Stimulated activated CD8-positive, alpha-beta memory T cell treated with anti-CD3 and anti-CD28 coated beads, Interleukin-7, amount 100 ng/mL, for 24 hours (primary cell): ENCODE results near the gene CSHL1.

Experiments
- DNase-seq: peaks from one replicate; pipeline ENCODE4 v3.0.0-alpha.2; 2020; ENCODE audit warnings: low read depth

The CSHL1 gene

DNA sequence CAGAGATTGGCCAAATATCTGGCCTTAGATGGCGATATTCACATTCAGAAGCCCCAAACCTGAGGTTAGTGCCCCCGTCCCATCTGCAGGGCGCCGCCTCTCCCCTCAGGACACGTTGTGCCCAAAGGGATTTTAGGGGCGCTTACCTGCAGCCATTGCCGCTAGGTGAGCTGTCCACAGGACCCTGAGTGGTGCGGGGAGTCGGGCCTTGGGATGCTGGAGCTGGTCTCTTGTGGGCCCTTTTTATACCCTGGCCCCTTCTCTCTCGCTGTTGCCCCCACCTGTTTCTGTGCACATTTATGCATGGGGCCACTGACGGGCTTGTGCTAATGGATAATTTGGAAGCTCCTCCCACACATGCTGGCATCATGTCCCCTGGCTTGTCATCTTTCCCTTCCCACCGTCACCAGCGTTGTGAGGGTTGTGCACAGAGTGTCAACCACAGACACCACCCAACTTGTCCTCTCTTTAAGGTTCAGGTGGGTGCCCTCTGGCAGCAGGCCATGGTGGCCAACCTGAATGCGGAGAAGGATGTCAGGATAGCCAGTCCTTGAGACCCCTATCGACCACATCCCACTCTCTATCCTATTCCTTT lies at the start of gene CSHL1:
TSS of gene CSHL1 (minus strand) at position 218 of the 595 bp plus-strand sequence. CDS start at position 156, 62 bp downstream.
- DNase-seq, result no peak

DNA sequence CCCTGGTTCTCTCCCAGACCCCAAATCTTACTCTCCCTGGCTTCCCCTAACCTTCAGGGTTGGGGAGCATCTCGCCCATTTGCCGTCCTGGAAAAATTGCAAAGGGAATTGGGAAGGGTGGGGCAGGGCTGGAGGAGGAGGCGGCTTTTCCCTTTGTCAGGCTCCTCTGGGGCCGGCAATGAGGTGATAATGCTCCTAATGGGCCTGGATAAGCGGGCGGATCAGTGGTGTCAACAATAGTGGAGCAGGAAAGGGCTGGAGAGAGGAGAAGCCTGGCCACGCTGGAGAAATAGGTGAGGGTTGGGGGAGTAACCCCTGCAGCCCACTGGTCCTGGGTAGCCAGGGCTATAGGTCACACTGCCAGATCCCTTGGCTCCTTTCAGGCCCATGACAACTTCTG lies 49.4 kb upstream of the CSHL1 start:
- DNase-seq, result no peak

DNA sequence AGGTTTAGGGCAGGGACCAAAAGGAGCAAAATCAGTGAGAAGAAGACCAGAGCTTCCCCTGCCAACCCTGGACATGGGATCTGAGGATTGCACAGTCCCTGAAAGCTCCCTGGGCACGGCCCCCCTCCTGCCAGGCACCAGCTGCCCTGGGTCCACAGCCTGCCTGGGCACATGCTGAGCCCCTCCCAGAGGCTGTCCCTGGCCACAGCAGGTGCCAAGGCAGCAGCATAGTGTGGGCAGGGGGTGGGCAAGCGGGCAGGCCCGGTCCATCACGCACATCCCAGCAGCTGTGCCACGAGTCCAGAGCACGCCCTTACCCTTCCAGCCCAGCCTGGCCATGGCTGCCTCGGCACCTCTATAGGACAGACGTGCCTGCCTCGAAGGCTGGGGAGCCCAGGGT lies 48.9 kb upstream of the CSHL1 start:
- DNase-seq, result no peak

DNA sequence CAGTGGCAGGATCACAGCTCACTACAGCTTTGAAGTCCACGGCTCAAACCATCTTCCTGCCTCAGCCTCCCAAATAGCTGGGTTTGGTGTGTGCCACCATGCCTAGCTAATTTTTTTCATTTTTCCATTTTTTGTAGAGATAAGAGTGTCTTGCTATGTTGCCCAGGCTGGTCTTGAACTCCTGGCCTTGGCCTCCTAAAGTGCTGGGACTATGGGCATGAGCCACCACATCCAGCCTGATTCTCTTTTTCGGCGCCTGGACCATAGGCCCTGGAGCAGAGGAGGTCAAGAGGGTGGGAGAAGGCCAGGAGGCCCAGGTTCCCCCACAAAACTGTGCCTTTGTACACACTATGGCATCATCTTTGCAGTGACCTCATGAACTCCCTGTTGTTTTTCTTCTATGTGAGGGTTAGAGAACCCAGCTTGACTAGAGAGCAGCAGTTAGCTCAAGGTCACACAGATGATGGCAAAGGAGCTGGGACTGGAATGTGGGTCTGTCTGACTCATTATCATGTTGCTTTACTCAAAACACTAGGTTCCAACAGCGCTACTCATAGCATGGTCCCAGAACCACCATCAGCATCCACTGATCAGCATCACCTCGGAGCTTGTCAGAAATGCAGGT lies 45.4 kb upstream of the CSHL1 start:
- no peak for DNase-seq

DNA sequence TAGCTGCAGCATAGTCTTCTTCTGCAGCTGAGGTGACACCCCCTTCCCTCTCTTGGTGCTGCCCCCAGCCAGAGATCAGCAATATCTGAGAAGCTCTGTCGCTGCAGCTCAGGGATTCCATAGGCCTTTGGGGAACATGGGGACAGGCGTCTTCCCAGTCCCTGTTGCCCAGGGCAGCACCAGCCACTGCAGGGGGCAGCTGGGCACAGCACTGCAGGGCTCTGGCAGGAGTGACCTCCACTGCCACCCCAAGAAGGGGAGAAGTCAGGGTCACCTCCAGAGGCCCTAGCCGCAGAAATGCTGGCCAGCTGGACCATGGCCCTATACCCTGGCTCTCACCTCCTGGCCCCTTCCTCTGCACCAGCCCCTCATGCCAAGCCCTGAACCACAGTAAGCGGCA lies 44.7 kb upstream of the CSHL1 start:
- DNase-seq, result no peak

DNA sequence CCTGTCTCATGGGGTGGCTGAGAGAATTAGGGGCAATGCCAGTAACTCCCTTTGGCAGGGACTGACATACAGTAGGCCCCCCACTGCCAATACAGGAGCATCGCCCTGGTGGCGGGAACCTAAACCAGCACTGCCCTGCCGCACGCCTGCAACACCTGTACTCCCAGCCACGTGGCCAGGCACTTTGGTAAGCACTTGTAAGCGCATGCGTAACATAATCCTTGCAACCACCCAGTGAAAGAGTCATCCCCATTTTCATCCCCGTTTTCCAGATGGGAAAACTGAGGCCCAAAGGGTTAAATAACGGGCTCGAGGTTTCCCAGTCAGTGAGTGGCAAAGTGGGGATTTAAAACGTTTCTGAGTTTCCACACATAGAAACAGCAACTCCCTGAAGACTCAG lies 44.2 kb upstream of the CSHL1 start:
- DNase-seq, result no peak

DNA sequence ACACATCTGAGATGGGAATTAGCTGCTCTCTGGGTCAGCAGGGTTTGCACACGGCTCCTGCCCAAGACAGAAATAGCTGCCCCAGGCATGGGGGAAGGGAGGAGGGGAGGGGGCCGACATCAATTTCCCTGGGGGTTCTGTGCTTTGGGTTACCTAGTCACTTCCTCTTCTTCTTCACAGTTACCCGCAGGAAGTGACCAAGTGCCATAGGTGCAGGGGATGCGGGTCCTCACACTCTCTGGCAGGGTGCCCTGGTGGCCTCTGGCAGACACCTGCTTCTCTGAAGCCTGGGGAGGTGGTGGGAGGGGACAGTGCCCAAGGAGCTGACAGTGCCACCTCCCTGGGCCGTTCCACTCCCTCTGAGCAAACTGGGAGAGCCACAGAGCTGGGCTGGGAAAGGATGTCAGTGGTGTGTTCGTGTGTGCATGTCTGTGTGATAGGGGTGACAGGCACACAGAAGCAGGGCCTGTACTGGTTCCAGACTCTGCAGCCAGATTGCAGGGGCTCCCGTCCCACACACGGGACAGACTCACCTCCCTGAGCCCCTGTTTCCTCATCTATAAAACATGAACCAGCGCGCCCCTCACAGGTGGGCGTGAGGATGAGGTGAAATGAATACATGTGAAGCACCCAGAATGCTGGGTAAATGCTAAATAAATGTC lies 43.5 kb upstream of the CSHL1 start:
- no peak for DNase-seq

DNA sequence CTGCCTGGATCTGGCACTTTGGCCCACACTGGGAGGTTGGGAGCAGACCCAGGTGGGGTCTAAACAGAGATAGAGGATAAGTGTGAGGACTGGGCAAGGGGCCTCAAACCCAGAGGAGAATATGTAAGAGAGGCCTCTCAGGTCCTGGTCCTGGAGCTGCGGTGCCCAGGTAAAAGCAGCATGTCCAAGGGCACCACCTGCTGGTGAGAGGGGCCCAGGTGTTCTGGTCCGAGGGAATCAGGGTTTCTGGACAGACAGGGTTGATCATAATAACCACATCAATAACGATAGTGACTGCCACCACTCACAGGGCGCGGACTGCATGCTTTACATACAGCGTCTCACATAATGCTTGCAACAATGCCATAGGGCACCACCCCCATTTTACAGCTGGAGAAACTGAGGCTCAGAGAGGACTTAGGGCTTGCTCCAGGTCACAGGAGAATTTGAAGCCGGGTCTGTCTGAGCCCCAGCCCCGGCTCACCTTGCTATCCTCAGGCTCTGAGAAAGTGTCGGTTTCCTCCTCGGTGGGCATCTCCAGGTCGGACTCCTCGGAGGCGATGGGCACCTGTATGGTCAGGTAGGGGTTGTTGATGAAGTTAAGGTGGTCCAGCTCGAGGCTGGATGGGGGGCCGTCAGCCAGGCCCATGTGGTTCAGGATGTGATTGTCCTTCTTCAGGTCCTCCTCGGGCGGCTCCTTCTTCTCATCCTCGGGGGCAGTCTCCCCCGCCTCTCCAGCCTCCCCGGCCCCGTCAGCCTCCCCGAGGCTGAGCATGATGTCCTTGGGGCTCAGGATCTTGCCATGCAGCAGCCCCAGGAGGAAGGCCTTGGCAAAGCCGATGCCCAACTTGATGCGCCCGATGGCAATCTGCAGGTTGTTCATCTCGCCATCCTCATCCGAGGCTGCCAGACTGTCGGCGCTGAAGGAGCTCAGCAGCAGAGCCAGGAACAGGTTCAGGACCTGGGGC lies 40.2 kb upstream of the CSHL1 start:
- DNase-seq, result no peak

DNA sequence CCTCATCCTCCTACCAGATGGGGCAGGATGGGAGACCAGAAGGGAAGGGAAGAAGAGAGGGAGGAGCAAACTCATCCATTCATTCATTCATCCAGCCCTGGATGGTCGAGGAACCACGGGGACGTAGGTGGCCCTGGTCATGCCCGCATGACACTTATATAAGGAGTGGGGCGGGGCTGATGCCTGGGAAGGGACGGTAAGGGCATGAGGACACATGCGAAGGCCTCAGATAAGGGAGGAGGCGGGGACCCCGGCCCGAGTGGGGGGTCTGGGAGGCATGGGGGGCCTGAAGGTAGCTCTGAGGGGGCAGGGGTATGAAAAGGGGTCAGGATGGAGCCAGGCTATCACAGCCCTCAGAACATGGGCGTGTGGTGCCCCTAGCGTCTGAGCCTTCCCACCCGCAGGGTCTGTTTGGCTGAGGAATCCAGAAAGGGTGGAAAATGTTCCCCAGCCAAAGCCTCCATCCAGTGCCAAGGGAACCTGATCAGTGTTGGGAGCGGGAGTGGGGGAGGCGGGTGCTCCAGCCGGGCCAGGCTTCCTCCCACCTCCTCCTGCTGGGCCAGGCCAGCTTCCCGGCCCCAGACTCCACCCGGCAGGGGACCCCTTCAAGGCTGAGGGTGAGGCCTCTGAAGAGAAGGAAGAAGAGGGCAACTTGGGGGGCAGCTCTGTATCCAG lies 38.7 kb upstream of the CSHL1 start:
- DNase-seq, result no peak

DNA sequence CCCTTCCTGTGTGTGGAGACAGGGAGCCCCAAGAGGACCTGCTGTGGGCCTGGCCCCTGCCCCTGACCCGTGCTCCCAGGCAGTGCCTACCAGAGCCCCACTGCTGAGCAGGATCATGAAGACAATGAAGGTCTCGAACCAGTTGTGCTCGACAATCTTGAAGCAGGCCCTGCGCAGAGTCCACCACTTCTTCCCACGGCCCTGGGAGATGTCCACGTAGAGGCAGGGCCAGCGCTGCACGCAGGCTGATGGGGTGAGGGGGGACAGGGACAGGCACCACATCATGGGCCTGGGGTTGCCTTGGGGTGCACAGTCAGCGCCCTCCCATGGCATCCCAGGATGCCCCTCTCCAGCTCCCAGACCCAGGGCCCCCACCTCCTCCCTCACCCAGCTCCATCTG lies 37.5 kb upstream of the CSHL1 start:
- no peak for DNase-seq

DNA sequence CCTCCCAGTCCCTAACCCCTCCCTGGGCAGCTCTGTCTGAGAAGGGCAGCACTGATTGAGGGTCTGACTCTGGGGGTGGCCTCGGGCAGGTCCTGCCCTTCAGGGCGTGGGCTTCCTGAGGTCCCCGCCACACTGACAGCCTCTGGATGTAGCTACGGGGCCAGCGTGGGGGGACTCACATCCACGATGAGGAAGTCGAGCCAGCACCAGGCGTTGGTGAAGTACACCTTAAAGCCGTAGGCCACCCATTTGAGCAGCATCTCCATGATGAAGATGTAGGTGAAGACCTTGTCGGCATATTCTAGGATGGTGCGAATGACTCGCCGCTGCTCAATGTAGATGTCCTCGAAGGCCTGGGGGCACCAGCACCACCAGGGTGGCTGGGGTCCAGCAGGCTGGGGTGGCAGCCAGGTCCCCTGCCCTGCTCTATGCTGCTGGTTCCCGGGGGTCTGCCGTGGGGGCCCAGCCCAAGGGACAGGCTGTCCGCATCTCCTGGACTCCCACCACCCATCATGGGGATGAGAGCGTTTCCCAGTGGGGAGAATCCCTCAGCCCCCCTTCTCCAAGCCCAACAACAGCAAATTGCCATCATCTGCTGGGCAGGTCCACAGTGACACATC lies 36.8 kb upstream of the CSHL1 start:
- DNase-seq, result no peak

DNA sequence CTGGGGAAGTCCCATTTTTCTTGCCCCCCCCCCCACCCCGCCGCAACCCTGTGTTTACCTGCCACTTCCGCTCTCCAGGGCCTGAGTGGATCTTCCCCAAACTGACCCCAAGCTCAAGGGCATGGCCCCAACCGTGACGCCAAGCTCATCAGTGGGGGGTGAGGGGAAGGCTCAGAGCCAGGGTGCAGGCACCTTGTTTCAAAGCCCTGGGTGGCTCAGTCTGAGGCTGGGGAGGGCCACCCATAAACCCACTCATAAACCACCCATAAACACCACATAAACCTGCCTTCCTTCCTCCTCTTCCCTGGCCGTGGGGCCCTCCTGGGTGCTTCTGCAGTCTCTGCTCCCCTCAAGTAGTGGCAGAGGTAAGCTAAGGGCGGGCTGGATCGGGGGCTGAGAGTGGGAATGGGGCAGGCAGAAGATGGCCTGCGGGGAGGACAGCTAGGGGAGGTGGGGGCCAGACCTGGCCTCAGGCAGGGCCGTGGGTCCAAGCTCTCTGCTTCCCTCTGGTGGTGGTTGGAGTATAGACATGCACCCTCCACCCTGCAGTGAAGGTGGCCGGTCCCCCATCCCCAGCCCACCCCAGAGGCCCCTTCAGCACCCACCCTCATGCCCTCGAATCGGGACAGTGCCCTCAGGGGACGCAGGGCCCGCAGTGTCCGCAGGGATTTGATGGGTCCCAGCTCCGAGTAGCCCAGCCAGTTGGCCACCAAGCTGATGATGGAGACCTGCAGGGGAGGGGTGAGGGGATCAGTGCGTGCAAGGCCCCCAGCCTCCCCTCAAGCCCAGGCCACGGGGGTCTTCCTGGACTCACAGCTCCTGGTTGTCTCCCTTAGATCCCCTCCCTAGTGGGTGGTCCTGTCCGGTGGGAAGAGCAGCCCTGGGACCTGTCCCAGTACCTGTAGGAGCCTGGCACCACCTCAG lies 35.6 kb upstream of the CSHL1 start:
- no peak for DNase-seq

DNA sequence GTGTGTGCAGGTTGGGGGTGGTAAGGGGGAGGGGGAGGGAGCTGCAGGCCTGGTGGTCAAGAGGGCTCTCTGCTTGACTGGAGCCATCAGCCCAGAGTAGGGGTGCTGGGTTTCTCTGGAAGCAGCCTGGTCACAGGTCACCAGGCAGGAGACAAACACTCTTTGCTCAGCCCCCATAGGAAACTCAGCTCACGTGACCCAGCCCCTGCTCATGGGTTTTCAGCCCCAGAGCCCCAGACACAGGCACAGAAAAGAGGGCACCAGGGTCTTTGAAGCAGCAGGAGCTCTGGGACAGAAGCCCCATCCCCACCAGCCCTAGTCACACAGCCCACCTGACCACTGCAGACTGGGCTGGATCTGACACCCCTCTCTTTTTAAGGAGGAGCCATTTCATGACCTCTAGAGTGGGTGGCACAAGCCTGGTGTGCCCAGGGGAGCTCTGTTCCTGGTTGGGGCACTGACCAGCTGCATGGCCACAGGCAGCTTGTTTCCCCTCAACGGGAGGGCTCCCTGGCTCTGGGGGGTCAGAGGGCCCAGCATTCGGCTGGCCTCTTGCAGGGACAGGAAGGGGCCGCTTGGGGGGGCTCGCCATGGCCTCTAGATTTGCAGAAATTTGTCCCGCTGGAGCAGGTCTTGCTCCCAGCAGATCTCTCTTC lies 34.9 kb upstream of the CSHL1 start:
- DNase-seq, result no peak

DNA sequence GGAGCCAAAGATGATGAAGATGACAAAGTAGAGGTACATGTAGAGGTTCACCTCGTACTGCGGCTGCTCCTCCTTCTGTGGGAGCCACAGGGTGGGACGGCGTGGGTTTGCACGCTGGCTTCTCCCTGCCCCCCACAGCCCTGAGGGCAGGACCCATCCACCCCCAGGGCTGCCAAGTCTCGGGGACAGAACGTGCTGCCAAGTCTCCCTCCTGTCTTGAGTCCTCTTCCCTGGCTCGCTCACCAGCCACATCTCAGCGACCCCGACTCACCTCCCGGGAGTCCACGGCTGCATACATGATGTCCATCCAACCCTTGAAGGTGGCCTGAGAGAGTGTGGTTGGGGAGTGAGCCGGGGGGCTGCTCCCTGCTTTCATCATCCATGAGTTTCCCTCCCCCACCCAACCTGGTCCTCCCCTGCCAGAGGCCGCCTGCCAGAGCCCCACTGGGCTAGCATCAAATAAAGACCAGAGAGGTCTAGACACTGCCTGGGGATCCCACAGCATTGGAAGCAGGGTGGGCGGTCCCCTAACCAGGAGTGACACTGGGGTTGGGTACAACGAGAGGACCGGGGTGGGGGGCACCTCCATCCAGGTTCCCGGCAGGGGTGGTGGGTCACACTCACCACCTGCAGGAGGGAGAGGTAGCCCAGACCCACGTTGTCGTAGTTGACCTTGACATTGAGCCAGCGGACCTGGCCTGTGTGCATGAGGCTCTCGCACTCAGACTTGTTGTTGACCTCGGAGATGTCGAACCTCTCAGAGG lies 33.9 kb upstream of the CSHL1 start:
- DNase-seq, result no peak

DNA sequence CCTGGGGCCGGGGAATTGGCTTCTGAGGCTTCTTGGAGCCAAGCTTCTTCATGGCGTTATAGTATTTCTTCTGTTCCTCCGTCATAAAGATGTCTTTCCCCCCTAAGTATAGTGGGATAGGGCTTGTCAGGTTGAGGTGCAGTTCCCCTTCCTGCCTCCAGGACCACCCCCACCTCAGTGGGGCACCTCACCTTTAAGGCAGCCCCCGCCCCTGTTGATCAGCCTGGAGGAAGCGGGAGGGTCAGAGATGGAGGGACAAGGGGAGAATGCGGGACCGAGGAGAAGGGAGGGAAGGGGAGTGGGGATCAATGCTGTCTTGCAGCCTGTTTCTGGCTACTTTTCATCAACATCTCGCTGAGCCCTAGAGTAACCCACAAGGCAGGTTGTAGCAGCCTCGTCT lies 32.7 kb upstream of the CSHL1 start:
- no peak for DNase-seq

DNA sequence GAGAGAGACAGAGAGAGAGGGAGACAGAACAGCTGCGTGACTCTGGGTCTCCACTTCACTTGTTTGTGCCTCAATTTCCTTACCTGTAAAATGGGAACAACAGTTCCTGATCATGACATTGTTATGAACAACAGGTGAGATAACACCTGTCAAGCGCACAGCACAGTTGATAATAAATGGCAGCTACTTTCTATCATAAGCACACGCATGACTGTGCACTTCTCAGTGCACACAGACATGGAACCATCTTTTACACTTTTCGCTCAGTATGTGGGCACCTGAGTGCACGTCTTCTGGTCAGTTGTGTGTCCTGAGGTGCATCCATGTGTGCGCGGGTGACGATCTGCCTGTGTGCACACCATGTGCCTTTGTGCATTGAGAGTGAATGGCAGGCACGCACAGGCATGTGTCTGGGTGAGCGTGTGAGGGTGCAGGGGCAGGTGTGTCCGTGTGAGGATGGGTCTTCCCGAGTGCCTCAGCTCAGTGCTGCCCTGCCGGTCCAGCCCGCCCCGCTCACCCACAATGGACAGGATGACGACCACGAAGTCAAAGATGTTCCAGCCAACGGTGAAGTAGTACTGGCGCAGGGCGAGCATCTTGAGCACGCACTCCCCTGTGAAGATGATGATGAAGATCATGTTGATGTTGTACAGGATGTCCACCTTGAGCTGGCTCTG lies 31.4 kb upstream of the CSHL1 start:
- no peak for DNase-seq

DNA sequence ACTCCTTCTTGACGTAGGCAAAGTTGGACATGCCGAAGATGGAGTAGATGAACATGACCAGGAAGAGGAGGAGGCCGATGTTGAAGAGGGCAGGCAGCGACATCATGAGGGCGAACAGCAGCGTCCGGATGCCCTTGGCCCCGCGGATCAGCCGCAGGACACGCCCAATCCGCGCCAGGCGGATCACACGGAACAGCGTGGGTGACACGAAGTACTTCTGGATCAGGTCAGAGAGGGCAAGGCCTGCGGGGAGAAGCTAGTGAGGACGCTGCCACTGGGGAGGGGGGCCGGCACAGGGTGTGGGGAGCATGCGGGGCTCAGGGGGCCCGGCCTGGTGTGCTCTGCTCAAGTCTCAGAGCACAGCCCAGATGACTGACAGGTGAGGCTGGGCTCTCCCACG lies 30.7 kb upstream of the CSHL1 start:
- no peak for DNase-seq

DNA sequence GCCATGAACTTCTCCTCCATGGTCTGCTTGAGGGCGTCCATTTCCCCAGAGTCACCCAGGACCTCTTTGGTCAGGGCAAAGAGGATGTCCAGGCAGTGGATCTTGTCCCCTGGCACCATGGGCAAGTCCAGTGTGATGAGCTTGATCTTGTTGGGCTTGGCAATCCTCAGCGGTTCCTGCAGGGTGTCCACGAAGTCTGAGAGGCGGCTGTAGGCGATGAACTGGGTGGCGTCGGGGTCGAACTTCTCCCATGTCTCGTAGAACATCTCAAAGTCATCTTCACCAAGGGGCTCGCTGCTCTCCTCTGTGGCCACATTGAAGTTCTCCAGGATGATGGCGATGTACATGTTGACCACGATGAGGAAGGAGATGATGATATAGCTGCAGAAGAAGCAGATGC lies 30.1 kb upstream of the CSHL1 start:
- no peak for DNase-seq

DNA sequence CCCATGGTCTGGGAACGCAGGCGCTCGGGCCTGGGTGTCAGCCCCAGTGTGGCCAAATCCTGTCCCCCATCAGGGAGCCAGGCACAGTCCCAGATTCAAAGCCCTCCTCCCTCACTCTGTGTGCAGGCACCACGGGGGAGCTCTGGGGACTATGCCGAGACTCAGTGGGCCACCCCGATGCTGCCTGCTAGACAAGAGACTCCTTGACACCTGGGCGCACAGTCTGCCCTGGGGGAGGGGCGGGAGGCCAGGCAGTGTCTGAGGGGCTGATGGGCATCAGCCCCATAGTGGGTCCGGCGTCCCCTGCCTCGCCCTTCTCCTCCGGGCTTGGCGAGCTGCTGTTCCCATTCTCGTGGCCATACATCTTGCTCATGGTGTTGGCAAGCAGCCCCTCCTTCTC lies 29.5 kb upstream of the CSHL1 start:
- no peak for DNase-seq
